Smooth muscle cell (in vitro differentiated cells): ENCODE measurements around the gene TAF11L12. TPM values are rescaled to one million over a fixed set of nuclear protein-coding genes. Genes with fewer than 3 reads are reported as not detected.
"Not testable (repeated sequence)": the region's sequence is repeated elsewhere in the genome, so short reads cannot be mapped to it uniquely, and the experiment has no call there.

Experiments used
- DNase-seq: peaks from one replicate; lab custom pipeline; 2025; ENCODE audit not compliant: unreplicated experiment; lab: John Stamatoyannopoulos, UW
- H2AFZ ChIP-seq: fragments of 200-600 bp; sonication (generic); 2 replicates; pipeline ENCODE4 v1.6.0; 2016; ENCODE audit warnings: antibody characterized with exemption, low read depth, mild to moderate bottlenecking
- H3F3A ChIP-seq: fragments of 200-600 bp; sonication (generic); 2 replicates; pipeline ENCODE4 v1.6.0; 2017; ENCODE audit warnings: antibody characterized with exemption, low read depth
- H3K27ac ChIP-seq: fragments of 200-600 bp; sonication (generic); 2 replicates; pipeline ENCODE4 v1.5.1; 2016; ENCODE audit warnings: low read depth, mild to moderate bottlenecking
- H3K27me3 ChIP-seq: fragments of 200-600 bp; sonication (generic); 2 replicates; pipeline ENCODE4 v1.6.1; 2016; ENCODE audit warnings: low read depth, mild to moderate bottlenecking
- H3K36me3 ChIP-seq: fragments of 200-600 bp; sonication (generic); 2 replicates; pipeline ENCODE4 v1.5.1; 2016; ENCODE audit warnings: low read depth
- H3K4me1 ChIP-seq: fragments of 200-600 bp; sonication (generic); 2 replicates; pipeline ENCODE4 v1.5.1; 2016; ENCODE audit warnings: low read depth
- H3K4me2 ChIP-seq: fragments of 200-600 bp; sonication (generic); 2 replicates; pipeline ENCODE4 v1.6.0; 2016; ENCODE audit warnings: mild to moderate bottlenecking
- H3K4me3 ChIP-seq: fragments of 200-600 bp; sonication (generic); 2 replicates; pipeline ENCODE4 v1.5.1; 2016; ENCODE audit warnings: mild to moderate bottlenecking
- H3K79me2 ChIP-seq: fragments of 200-600 bp; sonication (generic); 2 replicates; pipeline ENCODE4 v1.6.0; 2016; ENCODE audit warnings: low read depth, mild to moderate bottlenecking
- H3K9ac ChIP-seq: fragments of 200-600 bp; sonication (generic); 2 replicates; pipeline ENCODE4 v1.6.0; 2016; ENCODE audit warnings: low read depth
- H3K9me3 ChIP-seq: fragments of 200-600 bp; sonication (generic); replicated peaks from 2 replicates; pipeline ENCODE4 v1.5.1; 2016; ENCODE audit warnings: low read depth
- H4K20me1 ChIP-seq: fragments of 200-600 bp; sonication (generic); 2 replicates; pipeline ENCODE4 v1.6.0; 2016; ENCODE audit warnings: low read depth
- CTCF ChIP-seq: fragments of 200-600 bp; sonication (generic); IDR thresholded peaks from 2 replicates; pipeline ENCODE4 v1.5.1; 2017; ENCODE audit warnings: borderline replicate concordance, mild to moderate bottlenecking, antibody characterized with exemption; ENCODE audit not compliant: insufficient read depth, poor library complexity, severe bottlenecking
- WGBS: methylation state at CpG from one replicate; pipeline ENCODE4 v1.1.7; 2016; ENCODE audit warnings: low lambda C conversion rate; 5-methylcytosine and 5-hydroxymethylcytosine counted together
- polyA plus RNA-seq: library from polyadenylated mRNA; unstranded; fragments of >200 nt; fragmentation: Nextera tagmentation; extraction: Ambion mirVana; gene quantifications from 2 replicates; pipeline ENCODE4 v1.2.1, GENCODE V29; 2016
- total RNA-seq: library from RNA; depleted of rRNA; stranded (reverse); fragments of >200 nt; gene quantifications from 2 replicates; pipeline ENCODE4 v1.2.3, GENCODE V29; 2014

Gene TAF11L12
- total and polyA plus RNA-seq, 2 experiments from 2014 or later = not detected

GRCh38 chr5:17604951-17605350, 5.2 kb upstream of the TAF11L12 start:
- Histone ChIP-seq H3K9ac (no peak overlapping the region), H3K79me2 (no peaks in the 10 kb centered on the region), H3K4me3 (no peak overlapping the region), H3K27ac (no peak overlapping the region), H3K27me3 (no peaks in the 10 kb centered on the region), H3K36me3 (no peaks in the 10 kb centered on the region), H4K20me1 (no peaks in the 10 kb centered on the region), H3K4me1 (no peaks in the 10 kb centered on the region), H3F3A (no peaks in the 10 kb centered on the region), H2AFZ (no peak overlapping the region), H3K9me3 (no peaks in the 10 kb centered on the region), H3K4me2 (no peak overlapping the region)
- no peak for DNase-seq
- WGBS = 95% methylated on average over 14 of the region's 14 CpGs
- TF ChIP-seq CTCF = no peak

GRCh38 chr5:17607461-17607860, 2.7 kb upstream of the TAF11L12 start:
- WGBS = 80% methylated on average over 4 of the region's 4 CpGs
- H3K79me2 ChIP-seq, H3K4me3 ChIP-seq, H4K20me1 ChIP-seq, H3F3A ChIP-seq, DNase-seq, H3K27me3 ChIP-seq, H3K36me3 ChIP-seq, H3K27ac ChIP-seq, H3K9me3 ChIP-seq, H3K4me1 ChIP-seq, H3K9ac ChIP-seq, H2AFZ ChIP-seq, H3K4me2 ChIP-seq: not testable (repeated sequence)

- Histone ChIP-seq H3K4me1 (no peaks in the 10 kb centered on the region), H4K20me1 (no peaks in the 10 kb centered on the region), H2AFZ (no peak overlapping the region), H3K79me2 (no peaks in the 10 kb centered on the region), H3K9me3 (no peaks in the 10 kb centered on the region), H3K27me3 (no peaks in the 10 kb centered on the region), H3K36me3 (no peaks in the 10 kb centered on the region), H3K9ac (no peak overlapping the region), H3F3A (no peaks in the 10 kb centered on the region), H3K4me2 (no peak overlapping the region), H3K27ac (no peak overlapping the region), H3K4me3 (no peak overlapping the region)
- 93% methylated on average over 17 of the region's 17 CpGs for WGBS
- no peak for DNase-seq
- TF ChIP-seq CTCF = no peak
Observed at GRCh38 chr5:17614872-17615605, 4.8 kb downstream of the TAF11L12 start.

GRCh38 chr5:17619354-17619753, 9.2 kb downstream of the TAF11L12 start:
- DNase-seq = no peak
- H4K20me1 ChIP-seq = no peaks in the 10 kb centered on the region
- WGBS = 90% methylated on average over 3 of the region's 3 CpGs
- H3K27me3 ChIP-seq = no peaks in the 10 kb centered on the region
- no peaks in the 10 kb centered on the region for H3K4me1 ChIP-seq
- H3K4me2 ChIP-seq = no peak overlapping the region
- H3K27ac ChIP-seq = no peak overlapping the region
- no peak overlapping the region for H2AFZ ChIP-seq
- H3K79me2 ChIP-seq = no peaks in the 10 kb centered on the region
- no peaks in the 10 kb centered on the region for H3F3A ChIP-seq
- H3K9ac ChIP-seq = no peak overlapping the region
- no peaks in the 10 kb centered on the region for H3K36me3 ChIP-seq
- no peak overlapping the region for H3K4me3 ChIP-seq
- H3K9me3 ChIP-seq = no peaks in the 10 kb centered on the region
- TF ChIP-seq CTCF = no peak
